Measurements from ENCODE around the gene DTNB. TPM values are rescaled to one million over a fixed set of nuclear protein-coding genes. Genes with fewer than 3 reads are reported as not detected.
"Not testable (repeated sequence)": the region's sequence is repeated elsewhere in the genome, so short reads cannot be mapped to it uniquely, and the experiment has no call there.

The DTNB gene
- polyA plus RNA-seq, 1 donor from 2014 or later, result 22.5 TPM

- Histone ChIP-seq H3F3A (ENCODE audit: insufficient read depth, low read length, poor library complexity, severe bottlenecking) (no peaks in the 10 kb centered on the region), H3K9me3 (ENCODE audit: low read length) (no peaks in the 10 kb centered on the region), H3K27me3 (ENCODE audit: insufficient read depth, low read depth, low read length) (no peaks in the 10 kb centered on the region), H3K4me3 (ENCODE audit: low read length) (no peak overlapping the region), H2AFZ (ENCODE audit: low read depth, low read length) (no peak overlapping the region), H3K36me3 (ENCODE audit: insufficient read depth, low read length) (no peaks in the 10 kb centered on the region), H3K79me2 (replicated peaks; ENCODE audit: insufficient read depth, low read length) (no peaks in the 10 kb centered on the region), H3K4me2 (ENCODE audit: low read length) (no peak overlapping the region), H4K20me1 (ENCODE audit: insufficient read depth) (no peaks in the 10 kb centered on the region), H3K9me2 (ENCODE audit: insufficient read depth, low read length) (no peaks in the 10 kb centered on the region), H3K27ac (ENCODE audit: low read length) (no peak overlapping the region), H3K9ac (ENCODE audit: low read length) (no peak overlapping the region)
- TF ChIP-seq EZH2 (IDR thresholded peaks at IDR 0.05; ENCODE audit: borderline replicate concordance, insufficient read depth, low read length, poor library complexity, severe bottlenecking), result no peak
- TF ChIP-seq POLR2AphosphoS5 (IDR thresholded peaks at IDR 0.05), result no peak
- no peak for TF ChIP-seq TAF1 (IDR thresholded peaks at IDR 0.05; ENCODE audit: low read depth)
- no peak for TF ChIP-seq CTCF (IDR thresholded peaks at IDR 0.05; ENCODE audit: poor library complexity, severe bottlenecking)
- no peak for TF ChIP-seq SMC3 (conservative IDR thresholded peaks at IDR 0.05; ENCODE audit: poor library complexity)
- TF ChIP-seq RAD21 (conservative IDR thresholded peaks at IDR 0.05), result no peak
- TF ChIP-seq MXI1 (conservative IDR thresholded peaks at IDR 0.05; ENCODE audit: poor library complexity, severe bottlenecking), result no peak
- TF ChIP-seq, protein P1, sequence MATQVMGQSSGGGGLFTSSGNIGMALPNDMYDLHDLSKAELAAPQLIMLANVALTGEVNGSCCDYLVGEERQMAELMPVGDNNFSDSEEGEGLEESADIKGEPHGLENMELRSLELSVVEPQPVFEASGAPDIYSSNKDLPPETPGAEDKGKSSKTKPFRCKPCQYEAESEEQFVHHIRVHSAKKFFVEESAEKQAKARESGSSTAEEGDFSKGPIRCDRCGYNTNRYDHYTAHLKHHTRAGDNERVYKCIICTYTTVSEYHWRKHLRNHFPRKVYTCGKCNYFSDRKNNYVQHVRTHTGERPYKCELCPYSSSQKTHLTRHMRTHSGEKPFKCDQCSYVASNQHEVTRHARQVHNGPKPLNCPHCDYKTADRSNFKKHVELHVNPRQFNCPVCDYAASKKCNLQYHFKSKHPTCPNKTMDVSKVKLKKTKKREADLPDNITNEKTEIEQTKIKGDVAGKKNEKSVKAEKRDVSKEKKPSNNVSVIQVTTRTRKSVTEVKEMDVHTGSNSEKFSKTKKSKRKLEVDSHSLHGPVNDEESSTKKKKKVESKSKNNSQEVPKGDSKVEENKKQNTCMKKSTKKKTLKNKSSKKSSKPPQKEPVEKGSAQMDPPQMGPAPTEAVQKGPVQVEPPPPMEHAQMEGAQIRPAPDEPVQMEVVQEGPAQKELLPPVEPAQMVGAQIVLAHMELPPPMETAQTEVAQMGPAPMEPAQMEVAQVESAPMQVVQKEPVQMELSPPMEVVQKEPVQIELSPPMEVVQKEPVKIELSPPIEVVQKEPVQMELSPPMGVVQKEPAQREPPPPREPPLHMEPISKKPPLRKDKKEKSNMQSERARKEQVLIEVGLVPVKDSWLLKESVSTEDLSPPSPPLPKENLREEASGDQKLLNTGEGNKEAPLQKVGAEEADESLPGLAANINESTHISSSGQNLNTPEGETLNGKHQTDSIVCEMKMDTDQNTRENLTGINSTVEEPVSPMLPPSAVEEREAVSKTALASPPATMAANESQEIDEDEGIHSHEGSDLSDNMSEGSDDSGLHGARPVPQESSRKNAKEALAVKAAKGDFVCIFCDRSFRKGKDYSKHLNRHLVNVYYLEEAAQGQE (IDR thresholded peaks at IDR 0.05; ENCODE audit: borderline replicate concordance), result no peak
- TF ChIP-seq EP300 (conservative IDR thresholded peaks at IDR 0.05; ENCODE audit: poor library complexity, severe bottlenecking), result no peak
Observed at GRCh38 chr2:25709349-25709748, 36.0 kb upstream of the DTNB start.

DNA sequence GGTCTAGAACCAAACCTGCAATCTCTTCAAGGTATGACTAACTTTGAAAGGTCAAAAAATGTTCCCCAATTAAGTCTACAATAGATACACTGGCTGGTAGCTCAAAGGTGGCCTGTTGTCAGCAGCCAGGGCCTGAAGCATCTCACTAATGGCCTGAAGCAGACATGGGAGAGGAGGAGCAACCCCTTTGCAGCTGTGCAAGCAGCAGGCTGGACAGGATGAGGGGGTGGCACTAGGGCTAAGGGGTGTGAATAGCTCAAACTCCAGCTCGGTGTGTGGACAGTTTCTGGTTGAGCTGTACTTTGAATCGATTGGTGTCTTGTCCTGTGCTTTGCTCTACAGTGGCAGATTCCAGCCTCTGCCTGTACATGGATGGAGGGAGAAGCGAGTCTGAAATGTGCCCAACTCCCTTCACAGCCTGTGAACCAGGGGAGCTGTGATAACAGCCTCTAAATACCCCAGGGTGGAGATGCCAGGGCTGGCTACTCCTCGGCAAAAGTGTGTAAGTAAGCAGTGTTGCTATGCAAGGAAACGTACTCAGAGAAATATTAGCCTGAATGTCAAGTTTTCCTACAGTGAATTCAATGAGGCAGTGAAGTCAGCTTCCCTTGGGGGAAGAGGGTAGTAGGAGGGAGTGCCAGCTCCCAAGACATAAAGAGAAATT lies 34.7 kb upstream of the DTNB start:
- Histone ChIP-seq H3K4me2 (ENCODE audit: low read length) (no peak overlapping the region), H3F3A (ENCODE audit: insufficient read depth, low read length, poor library complexity, severe bottlenecking) (no peaks in the 10 kb centered on the region), H2AFZ (ENCODE audit: low read depth, low read length) (no peak overlapping the region), H3K36me3 (ENCODE audit: insufficient read depth, low read length) (no peaks in the 10 kb centered on the region), H3K27me3 (ENCODE audit: insufficient read depth, low read depth, low read length) (no peaks in the 10 kb centered on the region), H3K9ac (ENCODE audit: low read length) (no peak overlapping the region), H3K79me2 (replicated peaks; ENCODE audit: insufficient read depth, low read length) (no peaks in the 10 kb centered on the region), H3K9me3 (ENCODE audit: low read length) (no peaks in the 10 kb centered on the region), H3K9me2 (ENCODE audit: insufficient read depth, low read length) (no peaks in the 10 kb centered on the region), H3K4me3 (ENCODE audit: low read length) (no peak overlapping the region), H4K20me1 (ENCODE audit: insufficient read depth) (no peaks in the 10 kb centered on the region), H3K27ac (ENCODE audit: low read length) (no peak overlapping the region)
- no peak for TF ChIP-seq EZH2 (IDR thresholded peaks at IDR 0.05; ENCODE audit: borderline replicate concordance, insufficient read depth, low read length, poor library complexity, severe bottlenecking)
- no peak for TF ChIP-seq SMC3 (conservative IDR thresholded peaks at IDR 0.05; ENCODE audit: poor library complexity)
- TF ChIP-seq RAD21 (conservative IDR thresholded peaks at IDR 0.05), result no peak
- no peak for TF ChIP-seq MXI1 (conservative IDR thresholded peaks at IDR 0.05; ENCODE audit: poor library complexity, severe bottlenecking)
- no peak for TF ChIP-seq EP300 (conservative IDR thresholded peaks at IDR 0.05; ENCODE audit: poor library complexity, severe bottlenecking)
- no peak for TF ChIP-seq CTCF (IDR thresholded peaks at IDR 0.05; ENCODE audit: poor library complexity, severe bottlenecking)
- no peak for TF ChIP-seq POLR2AphosphoS5 (IDR thresholded peaks at IDR 0.05)
- TF ChIP-seq, protein P1 (IDR thresholded peaks at IDR 0.05; ENCODE audit: borderline replicate concordance), result no peak
- TF ChIP-seq TAF1 (IDR thresholded peaks at IDR 0.05; ENCODE audit: low read depth), result no peak

DNA sequence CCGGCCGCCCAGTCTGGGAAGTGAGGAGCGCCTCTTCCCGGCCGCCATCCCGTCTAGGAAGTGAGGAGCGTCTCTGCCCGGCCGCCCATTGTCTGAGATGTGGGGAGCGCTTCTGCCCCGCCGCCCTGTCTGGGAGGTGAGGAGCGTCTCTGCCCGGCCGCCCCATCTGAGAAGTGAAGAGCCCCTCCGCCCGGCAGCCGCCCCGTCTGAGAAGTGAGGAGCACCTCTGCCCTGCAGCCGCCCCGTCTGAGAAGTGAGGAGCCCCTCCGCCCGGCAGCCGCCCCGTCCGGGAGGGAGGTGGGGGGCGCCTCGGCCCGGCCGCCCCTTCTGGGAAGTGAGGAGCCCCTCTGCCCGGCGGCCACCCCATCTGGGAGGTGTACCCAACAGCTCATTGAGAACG lies 32.2 kb upstream of the DTNB start:
- not testable (repeated sequence) for H3K27ac ChIP-seq (ENCODE audit: low read length); H2AFZ ChIP-seq (ENCODE audit: low read depth, low read length); H3K36me3 ChIP-seq (ENCODE audit: insufficient read depth, low read length); H3K9me3 ChIP-seq (ENCODE audit: low read length); H3F3A ChIP-seq (ENCODE audit: insufficient read depth, low read length, poor library complexity, severe bottlenecking); H3K9me2 ChIP-seq (ENCODE audit: insufficient read depth, low read length); H3K79me2 ChIP-seq (replicated peaks; ENCODE audit: insufficient read depth, low read length); H3K4me3 ChIP-seq (ENCODE audit: low read length); H4K20me1 ChIP-seq (ENCODE audit: insufficient read depth); H3K4me2 ChIP-seq (ENCODE audit: low read length); H3K9ac ChIP-seq (ENCODE audit: low read length); H3K27me3 ChIP-seq (ENCODE audit: insufficient read depth, low read depth, low read length)
